Skeletal muscle cell (primary cell): ENCODE measurements around the gene AFAP1.

Experiments
- DNase-seq: peaks from one replicate; pipeline ENCODE4 v3.0.0-alpha.2; 2010; ENCODE audit warnings: low read depth
- H3K4me3 ChIP-seq: 2 replicates; pipeline ENCODE4 v1.5.1; 2011; ENCODE audit warnings: low read depth, mild to moderate bottlenecking, control low read depth, low read length, moderate library complexity

AFAP1 gene

GRCh38 chr4:7769396-7770223 lies 170.1 kb downstream of the AFAP1 start:
- DNase-seq: no peak
- no peak overlapping the region for H3K4me3 ChIP-seq

DNA sequence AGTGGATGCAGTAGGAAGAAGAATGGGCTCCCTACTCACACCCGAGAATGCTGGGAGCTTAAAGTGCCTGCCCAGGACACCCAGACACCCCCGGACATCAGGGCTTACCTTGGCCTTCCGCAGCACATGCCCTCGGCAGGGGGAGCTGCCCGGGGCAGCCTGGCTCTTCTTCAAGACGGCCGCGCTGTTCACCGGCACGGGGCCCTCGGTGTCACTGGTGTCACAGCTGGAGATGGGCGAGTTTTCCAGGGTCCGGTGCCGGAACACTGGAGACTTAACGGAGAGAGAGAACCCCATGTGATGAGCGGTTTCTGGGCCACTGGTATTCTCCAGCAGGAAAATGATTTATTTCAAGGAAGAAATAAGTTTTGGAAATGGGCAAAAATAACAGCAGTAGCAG lies 170.9 kb downstream of the AFAP1 start:
- DNase-seq: no peak
- H3K4me3 ChIP-seq: no peak overlapping the region

DNA sequence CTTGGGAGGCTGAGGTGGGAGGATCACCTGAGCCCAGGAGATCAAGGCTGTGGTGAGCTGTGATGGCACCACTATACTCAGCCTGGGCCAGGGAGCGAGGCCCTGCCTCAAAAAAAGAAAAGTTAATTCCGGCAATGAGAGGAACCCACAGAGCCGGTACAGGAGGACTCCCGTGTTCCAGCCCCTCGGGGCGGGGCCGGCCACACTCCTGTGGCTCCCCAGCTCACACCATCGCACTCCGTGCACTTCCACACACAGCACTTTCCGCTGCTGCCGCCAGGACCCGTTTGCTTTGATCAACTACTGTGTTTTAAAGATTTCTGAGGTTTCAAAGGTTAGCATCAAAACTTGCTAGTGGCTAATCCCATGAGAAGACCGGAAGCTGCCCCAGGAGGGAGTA lies 171.7 kb downstream of the AFAP1 start:
- no peak for DNase-seq

GRCh38 chr4:7767526-7767925 lies 172.1 kb downstream of the AFAP1 start:
- no peak overlapping the region for H3K4me3 ChIP-seq
- DNase-seq: no peak

More for the DNA sequence above, 171.7 kb downstream of the AFAP1 start:
- H3K4me3 ChIP-seq: no peak overlapping the region

GRCh38 chr4:7766661-7767345 lies 172.9 kb downstream of the AFAP1 start:
- H3K4me3 ChIP-seq: no peak overlapping the region
- DNase-seq: no peak

DNA sequence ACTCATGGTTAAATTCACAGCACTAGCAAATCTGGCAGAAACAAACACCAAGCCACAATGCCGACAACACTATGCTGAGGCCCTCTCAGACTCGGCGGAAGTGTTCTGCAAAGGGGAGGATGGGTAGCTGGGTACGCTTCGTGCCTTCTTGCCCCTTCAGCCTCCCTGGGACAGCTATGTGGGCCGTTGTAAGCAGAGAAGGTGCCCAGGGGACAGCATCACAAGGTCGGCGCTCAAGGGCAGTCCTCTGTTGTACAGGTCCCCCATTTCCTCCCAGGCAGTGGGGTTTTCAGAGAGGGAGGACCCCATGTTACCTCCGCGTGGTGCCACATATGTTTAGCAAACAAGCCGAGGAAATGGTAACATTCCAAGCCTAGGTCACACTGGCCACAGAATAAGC lies 173.6 kb downstream of the AFAP1 start:
- no peak for DNase-seq
- no peak overlapping the region for H3K4me3 ChIP-seq

DNA sequence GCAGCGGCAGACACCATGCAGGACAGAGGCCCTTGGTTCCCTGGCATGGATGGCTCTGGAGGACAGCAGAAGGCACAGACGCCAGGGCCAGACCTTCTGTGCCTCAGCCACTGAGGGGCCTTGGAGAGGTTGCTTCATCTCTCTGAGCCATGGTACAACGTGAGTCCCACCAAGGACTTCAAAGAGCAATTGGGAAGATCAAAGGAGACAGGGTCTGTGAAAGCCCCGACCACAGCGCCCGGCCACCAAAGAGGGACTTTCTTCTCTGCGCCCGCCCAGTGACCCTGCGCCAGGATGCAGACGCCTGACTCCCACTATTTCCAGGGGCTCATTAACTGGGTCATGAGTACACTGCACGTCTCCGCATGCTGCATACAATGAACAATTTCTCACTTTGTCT lies 174.0 kb downstream of the AFAP1 start:
- H3K4me3 ChIP-seq: no peak overlapping the region
- DNase-seq: no peak

GRCh38 chr4:7764466-7764865 lies 175.2 kb downstream of the AFAP1 start:
- no peak for DNase-seq
- no peak overlapping the region for H3K4me3 ChIP-seq

- DNase-seq: peak; percentile 43
- H3K4me3 ChIP-seq: no peak overlapping the region
These were observed 175.9 kb downstream of the AFAP1 start for GRCh38 chr4:7763788-7764187.

DNA sequence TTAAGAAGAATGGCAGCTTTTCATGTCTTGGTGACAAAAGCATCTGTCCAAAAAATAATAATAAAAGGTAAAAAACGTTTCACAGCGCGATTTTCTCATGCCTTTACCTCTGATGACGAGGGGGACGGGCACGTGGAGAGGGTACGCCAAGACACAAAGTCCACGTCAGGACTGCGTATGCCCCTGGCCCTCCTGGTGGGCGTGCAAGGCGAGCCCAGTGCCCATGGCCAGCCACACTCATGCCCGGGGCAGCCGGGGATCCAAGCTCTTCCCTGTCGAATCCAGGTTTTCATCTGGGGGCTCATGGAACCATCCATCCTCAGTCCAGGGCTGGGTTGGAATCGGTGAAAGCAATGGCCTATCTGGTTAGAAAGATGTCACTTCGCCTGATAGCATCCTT lies 176.6 kb downstream of the AFAP1 start:
- no peak overlapping the region for H3K4me3 ChIP-seq
- DNase-seq: no peak

DNA sequence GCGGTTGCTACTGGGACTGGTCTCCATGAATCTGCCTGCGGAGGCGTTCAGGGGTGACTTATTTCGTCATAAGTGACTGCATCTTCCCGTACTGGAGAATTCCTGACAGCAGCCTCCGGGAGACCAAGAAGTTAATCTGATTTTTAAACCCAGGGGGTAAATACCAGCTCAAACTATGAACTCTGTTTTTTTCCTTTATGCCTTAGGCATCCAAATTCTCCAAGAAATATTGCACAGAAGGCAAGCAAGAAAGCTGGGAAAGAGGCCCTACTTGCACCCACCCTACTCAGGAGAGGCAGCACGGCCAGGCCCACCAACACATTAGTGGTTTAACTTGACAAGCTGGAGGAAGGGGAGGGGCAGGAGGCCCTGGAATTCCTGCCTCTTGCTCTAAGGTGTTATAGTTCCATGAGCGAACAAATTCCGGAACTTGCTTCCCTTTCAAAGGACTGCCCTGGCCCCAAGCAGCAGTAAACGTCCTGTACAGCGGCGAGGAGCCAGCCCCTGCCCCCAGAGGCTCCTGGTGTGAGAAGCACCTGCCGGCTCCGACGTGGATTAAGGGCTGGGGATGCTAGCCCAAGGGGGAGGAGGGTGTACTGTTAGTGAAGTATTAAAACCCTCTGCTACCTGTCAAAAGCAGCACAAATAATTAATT lies 177.2 kb downstream of the AFAP1 start:
- no peak for DNase-seq
- H3K4me3 ChIP-seq: no peak overlapping the region

DNA sequence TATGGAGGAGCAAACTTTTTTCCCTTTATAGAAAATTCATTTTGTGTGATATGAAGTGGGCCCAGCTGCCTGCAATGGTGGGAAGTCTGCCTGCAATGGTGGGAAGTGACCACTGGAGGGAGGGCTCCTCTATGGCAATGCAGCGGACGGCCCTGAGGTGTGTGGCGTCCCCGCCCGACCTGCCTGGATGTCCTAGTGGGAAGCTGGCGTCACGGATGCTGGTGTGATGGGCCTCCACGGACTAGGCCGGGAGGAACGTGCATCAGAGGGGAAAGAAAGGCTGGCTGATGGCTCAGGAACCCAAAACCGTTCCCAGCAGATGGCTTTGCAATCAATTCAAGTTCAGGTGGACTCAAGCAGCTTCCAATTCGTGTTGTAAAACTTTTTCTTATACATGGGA lies 177.9 kb downstream of the AFAP1 start:
- no peak for DNase-seq
- H3K4me3 ChIP-seq: no peak overlapping the region

DNA sequence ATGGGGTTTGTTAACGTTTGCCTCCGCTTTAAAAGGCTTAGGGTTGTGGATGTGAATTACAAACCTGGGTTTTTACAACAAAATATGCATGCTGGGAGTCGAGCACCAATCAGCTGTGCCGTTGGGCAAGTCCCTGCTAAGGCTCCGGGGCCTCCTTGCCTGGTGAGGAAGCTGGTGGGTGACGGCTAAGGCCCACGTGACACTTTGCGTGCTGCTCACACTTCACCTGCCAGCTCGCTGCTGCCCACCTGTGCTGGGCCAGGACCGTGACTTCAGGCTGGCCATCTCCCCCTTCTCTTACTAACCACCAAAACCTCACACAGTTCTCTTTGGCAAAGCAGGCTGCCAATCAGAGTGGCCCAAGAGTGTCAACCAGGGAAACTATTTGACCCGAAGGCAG lies 178.3 kb downstream of the AFAP1 start:
- no peak for DNase-seq
- no peak overlapping the region for H3K4me3 ChIP-seq

DNA sequence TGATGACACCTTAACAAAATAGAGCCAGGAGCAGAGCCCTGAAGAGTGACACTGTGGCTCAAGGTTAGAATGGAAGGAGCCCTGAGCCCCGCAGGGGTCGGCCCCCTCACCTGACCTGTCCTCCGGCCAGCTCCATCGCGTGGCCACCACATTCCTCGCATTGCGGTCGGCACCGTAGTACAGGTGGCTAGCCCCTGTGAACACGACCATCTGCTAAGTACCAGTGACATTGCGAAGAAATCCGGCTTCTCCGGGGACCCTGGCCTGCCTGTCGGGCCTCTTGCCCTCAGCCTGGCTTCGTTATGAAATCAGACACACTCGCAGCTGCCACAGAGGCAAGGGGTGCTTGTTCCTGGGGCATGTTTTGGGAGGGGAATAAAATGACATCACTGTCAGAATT lies 179.0 kb downstream of the AFAP1 start:
- H3K4me3 ChIP-seq: no peak overlapping the region
- no peak for DNase-seq

GRCh38 chr4:7760228-7760627 lies 179.4 kb downstream of the AFAP1 start:
- H3K4me3 ChIP-seq: no peak overlapping the region
- no peak for DNase-seq

- no peak for DNase-seq
- no peak overlapping the region for H3K4me3 ChIP-seq
These were observed 180.0 kb downstream of the AFAP1 start for GRCh38 chr4:7759635-7760034.

DNA sequence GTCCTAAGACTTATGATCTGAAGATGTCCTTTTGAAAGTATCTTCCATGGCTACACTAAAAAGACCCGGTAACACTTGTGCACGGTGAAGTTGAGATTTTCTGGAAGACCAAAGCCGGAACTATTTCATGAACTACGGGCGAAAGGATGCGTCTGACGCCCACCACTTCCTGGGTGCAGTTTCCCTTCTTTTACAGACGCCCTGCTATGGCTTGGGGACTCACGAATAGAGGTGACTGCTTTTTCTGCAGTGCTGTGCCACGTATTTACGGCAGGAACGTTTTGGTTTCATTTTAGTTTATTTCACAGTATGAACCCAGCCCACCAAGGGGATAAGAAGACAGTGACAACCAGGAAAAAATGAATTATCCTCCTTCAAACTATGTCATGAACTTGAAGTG lies 180.4 kb downstream of the AFAP1 start:
- no peak overlapping the region for H3K4me3 ChIP-seq
- no peak for DNase-seq

GRCh38 chr4:7758476-7758875 lies 181.2 kb downstream of the AFAP1 start:
- H3K4me3 ChIP-seq: no peak overlapping the region
- no peak for DNase-seq

DNA sequence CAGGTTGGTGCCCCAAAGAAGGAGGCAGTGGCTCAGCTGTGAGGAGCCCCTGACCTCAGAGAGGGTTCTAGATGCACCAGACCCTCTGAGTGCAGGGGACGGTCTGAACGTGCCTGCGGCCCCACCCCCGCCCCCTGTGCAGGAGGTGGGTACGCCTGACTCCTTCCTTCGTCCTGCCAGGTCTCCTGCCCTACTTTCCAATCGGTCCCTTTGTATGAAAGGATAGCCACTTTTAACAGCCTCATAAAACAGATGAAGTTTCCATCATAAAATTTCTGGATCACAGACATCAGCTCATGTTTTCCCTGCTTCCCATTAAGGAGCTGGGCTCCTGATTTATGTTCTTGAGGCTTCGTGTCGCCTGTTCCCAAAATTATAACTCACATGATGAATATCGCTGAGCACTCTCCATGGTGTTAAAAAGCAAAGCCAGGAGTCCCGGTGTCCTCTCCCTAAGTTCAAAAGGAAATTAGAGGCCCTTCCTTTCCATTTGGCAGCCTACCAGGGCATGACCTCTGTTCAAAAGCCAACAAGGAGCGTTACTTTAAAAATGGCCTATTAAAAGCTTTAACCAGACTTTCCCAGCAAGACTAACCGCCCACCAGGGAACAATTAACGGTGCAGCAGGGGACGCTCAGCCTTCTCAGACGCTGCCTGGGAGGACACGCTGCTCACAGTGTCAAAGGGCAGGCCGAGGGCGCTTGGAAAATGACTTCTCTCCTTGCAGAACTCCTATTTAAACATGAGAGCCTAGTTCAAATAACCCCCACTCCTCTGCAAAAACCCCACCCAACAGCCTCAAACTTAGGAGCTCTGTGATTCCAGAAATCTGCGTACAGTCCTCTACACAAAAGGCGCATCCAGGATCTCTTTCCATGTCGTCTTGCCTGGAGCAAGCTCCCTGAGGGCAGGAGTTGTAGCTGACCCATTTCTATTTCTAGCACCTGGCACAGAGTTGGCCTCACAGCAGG lies 181.9 kb downstream of the AFAP1 start:
- H3K4me3 ChIP-seq: no peak overlapping the region
- DNase-seq: no peak
